ENCODE results near the gene CFAP58.

- TF ChIP-seq POLR2A (IDR thresholded peaks at IDR 0.05) (no peak), POLR2AphosphoS5 (IDR thresholded peaks at IDR 0.05) (peak in 2 of 3 donors; percentile 38 to 64)
- TF ChIP-seq, protein P1, sequence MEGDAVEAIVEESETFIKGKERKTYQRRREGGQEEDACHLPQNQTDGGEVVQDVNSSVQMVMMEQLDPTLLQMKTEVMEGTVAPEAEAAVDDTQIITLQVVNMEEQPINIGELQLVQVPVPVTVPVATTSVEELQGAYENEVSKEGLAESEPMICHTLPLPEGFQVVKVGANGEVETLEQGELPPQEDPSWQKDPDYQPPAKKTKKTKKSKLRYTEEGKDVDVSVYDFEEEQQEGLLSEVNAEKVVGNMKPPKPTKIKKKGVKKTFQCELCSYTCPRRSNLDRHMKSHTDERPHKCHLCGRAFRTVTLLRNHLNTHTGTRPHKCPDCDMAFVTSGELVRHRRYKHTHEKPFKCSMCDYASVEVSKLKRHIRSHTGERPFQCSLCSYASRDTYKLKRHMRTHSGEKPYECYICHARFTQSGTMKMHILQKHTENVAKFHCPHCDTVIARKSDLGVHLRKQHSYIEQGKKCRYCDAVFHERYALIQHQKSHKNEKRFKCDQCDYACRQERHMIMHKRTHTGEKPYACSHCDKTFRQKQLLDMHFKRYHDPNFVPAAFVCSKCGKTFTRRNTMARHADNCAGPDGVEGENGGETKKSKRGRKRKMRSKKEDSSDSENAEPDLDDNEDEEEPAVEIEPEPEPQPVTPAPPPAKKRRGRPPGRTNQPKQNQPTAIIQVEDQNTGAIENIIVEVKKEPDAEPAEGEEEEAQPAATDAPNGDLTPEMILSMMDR (IDR thresholded peaks at IDR 0.05), result no peak
Measured at GRCh38 chr10:104331208-104331838, 22.3 kb upstream of the CFAP58 start.
